Uterus (tissue), 4 donors: ENCODE data around the gene RSPH6A. TPM values are rescaled to one million over a fixed set of nuclear protein-coding genes. Genes with fewer than 3 reads are reported as not detected.

Experiments used
- DNase-seq, 2 donors: peaks; one replicate each; pipeline ENCODE4 v3.0.0-alpha.2; 2019 to 2020
- H3K27ac ChIP-seq, 2 donors: fragments of 200-600 bp; sonication (generic); 1 replicate in 1 of 2; 2 replicates in 1 of 2; pipeline ENCODE4 v1.5.1; 2016 to 2018
- H3K27me3 ChIP-seq, 2 donors: fragments of 200-600 bp; sonication (generic); one replicate each; pipeline ENCODE4 v1.5.1; 2018 to 2019; ENCODE audit warnings: control low read depth in 1 of 2
- H3K36me3 ChIP-seq, 2 donors: fragments of 200-600 bp; sonication (generic); one replicate each; pipeline ENCODE4 v1.5.1; 2019; ENCODE audit warnings: control low read depth in 1 of 2
- H3K4me1 ChIP-seq, 2 donors: fragments of 200-600 bp; sonication (generic); one replicate each; pipeline ENCODE4 v1.5.1; 2018 to 2019; ENCODE audit warnings: control low read depth in 1 of 2
- H3K4me3 ChIP-seq, 2 donors: fragments of 200-600 bp; sonication (generic); 1 replicate in 1 of 2; 2 replicates in 1 of 2; pipeline ENCODE4 v1.5.1; 2018 to 2019; ENCODE audit warnings: mild to moderate bottlenecking in 1 of 2
- H3K9me3 ChIP-seq, 2 donors: fragments of 200-600 bp; sonication (generic); one replicate each; pipeline ENCODE4 v1.5.1; 2019; ENCODE audit warnings: control low read depth in 1 of 2
- POLR2A ChIP-seq, 2 donors: fragments of 450-650 bp; IDR thresholded peaks; one replicate each; pipeline ENCODE4 v1.6.1; 2016; ENCODE audit warnings: antibody characterized with exemption in 2 of 2, mild to moderate bottlenecking in 1 of 2, moderate library complexity in 1 of 2
- intact Hi-C: fragments of 100-400 bp; cut with DNase I; formaldehyde crosslinking; loops from one replicate; pipeline ENCODE4 v1.15.1; 2023; ENCODE audit warnings: low total_unique reads
- total RNA-seq, 4 donors: library from RNA; depleted of rRNA in 3 of 4; stranded (reverse); fragments of >200 nt in 3 of 4; gene quantifications; one replicate each; pipeline versions ENCODE4 v1.1.0 to v1.2.4, GENCODE V29; 2014 to 2023
- TF ChIP-seq, protein P1 (sequence below), 4 experiments: fragments of 200-600 bp in 2 of 4; fragments of 450-650 bp in 2 of 4; sonication (generic) in 2 of 4; IDR thresholded peaks; one replicate each; pipeline ENCODE4 v1.5.1; 2016 to 2019; ENCODE audit warnings: antibody characterized with exemption in 4 of 4, mild to moderate bottlenecking in 2 of 4, moderate library complexity in 1 of 4
- donor health status: DM: yes; HTN: yes; CAD: no.

Gene RSPH6A
- total RNA-seq = under 1 TPM in 2 of 4 donors, not detected in 2; 0.14 to 0.40 TPM

GRCh38 chr19:45814851-45815480 lies at the start of gene RSPH6A:
RSPH6A (minus strand) TSS chr19:45815308; CDS start chr19:45815176, 132 bp downstream.
- H3K4me1 ChIP-seq = no peaks in the 10 kb centered on the region
- H3K36me3 ChIP-seq = no peaks in the 10 kb centered on the region
- DNase-seq = no peak
- no peaks in the 10 kb centered on the region for H3K27me3 ChIP-seq
- peak within 1 kb of the TSS; percentile 13 to 59 for H3K27ac ChIP-seq
- no peaks in the 10 kb centered on the region for H3K9me3 ChIP-seq
- TF ChIP-seq POLR2A (IDR thresholded peaks at IDR 0.05) = no peak
- TF ChIP-seq, protein P1, sequence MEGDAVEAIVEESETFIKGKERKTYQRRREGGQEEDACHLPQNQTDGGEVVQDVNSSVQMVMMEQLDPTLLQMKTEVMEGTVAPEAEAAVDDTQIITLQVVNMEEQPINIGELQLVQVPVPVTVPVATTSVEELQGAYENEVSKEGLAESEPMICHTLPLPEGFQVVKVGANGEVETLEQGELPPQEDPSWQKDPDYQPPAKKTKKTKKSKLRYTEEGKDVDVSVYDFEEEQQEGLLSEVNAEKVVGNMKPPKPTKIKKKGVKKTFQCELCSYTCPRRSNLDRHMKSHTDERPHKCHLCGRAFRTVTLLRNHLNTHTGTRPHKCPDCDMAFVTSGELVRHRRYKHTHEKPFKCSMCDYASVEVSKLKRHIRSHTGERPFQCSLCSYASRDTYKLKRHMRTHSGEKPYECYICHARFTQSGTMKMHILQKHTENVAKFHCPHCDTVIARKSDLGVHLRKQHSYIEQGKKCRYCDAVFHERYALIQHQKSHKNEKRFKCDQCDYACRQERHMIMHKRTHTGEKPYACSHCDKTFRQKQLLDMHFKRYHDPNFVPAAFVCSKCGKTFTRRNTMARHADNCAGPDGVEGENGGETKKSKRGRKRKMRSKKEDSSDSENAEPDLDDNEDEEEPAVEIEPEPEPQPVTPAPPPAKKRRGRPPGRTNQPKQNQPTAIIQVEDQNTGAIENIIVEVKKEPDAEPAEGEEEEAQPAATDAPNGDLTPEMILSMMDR (IDR thresholded peaks at IDR 0.05) = no peak
- intact Hi-C loops = no loop called here
- H3K4me3 ChIP-seq = peak within 1 kb of the TSS; percentile 25 to 34

- H3K27me3 ChIP-seq = peaks cover 7 to 9% of the 10 kb centered on the region in 2 donors
- no peaks in the 10 kb centered on the region for H3K36me3 ChIP-seq
- intact Hi-C loops = no loop called here
- H3K27ac ChIP-seq = no peak overlapping the region
- H3K4me3 ChIP-seq = peak overlapping the region in 1 of 2 donors; percentile 25
- H3K9me3 ChIP-seq = no peaks in the 10 kb centered on the region
- no peak for DNase-seq
- peaks cover 0 to 11% of the 10 kb centered on the region in 2 donors for H3K4me1 ChIP-seq
- TF ChIP-seq, protein P1 (IDR thresholded peaks at IDR 0.05) = no peak
- TF ChIP-seq POLR2A (IDR thresholded peaks at IDR 0.05) = no peak
These were observed 49.5 kb upstream of the RSPH6A start for GRCh38 chr19:45864629-45865082.

DNA sequence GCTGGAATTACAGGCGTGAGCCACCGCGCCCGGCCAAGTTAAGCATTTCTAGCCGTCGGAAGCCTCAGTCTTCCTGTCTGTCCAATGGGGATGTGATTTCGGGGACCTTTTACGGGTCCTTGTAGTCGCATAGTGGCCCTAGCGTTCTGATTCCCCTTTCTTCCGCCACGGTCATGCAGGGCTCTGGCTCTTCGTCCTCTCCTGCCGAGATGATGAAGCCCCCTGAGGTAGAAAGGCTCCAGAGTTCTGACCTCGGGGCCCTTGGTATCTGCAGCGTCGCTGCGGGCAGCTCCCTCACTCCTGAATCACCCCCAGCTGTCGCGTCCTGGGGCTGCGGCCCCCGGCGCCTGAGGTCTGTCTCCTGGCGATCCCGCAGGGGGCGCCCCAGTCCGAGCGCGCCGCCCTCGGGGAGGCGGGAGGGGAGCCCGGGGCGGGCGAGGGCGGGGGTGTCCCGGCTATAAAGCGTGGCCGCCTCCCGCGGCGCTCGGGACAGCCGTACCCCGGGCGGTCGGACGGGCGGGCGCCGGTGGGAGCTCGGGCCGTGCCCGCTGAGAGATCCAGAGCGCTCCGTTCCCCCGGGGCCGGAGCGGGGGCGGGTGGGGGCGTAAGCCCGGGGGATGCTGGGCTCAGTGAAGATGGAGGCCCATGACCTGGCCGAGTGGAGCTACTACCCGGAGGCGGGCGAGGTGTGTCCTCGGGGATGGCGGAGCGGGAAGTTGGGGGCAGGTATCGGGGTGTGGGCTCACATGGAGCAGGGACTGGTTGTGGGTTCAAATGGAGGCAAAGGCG lies 48.9 kb upstream of the RSPH6A start, which contains the start of gene FOXA3:
TSS of gene FOXA3 (plus strand) at position 487 of the 789 bp plus-strand sequence. CDS start at position 618, 131 bp downstream.
- Histone ChIP-seq H3K27ac (no peak within 1 kb of the TSS), H3K4me3 (peak within 1 kb of the TSS; percentile 29 to 99), H3K27me3 (peaks cover 7 to 9% of the 10 kb centered on the region in 2 donors), H3K4me1 (peaks cover 0 to 11% of the 10 kb centered on the region in 2 donors), H3K36me3 (no peaks in the 10 kb centered on the region), H3K9me3 (no peaks in the 10 kb centered on the region)
- DNase-seq = peak in 1 of 2 donors; percentile 28
- TF ChIP-seq, protein P1 (IDR thresholded peaks at IDR 0.05) = peak; percentile 34 to 62 (median 44)
- TF ChIP-seq POLR2A (IDR thresholded peaks at IDR 0.05) = no peak
- intact Hi-C loops = no loop called here

GRCh38 chr19:45863335-45863839 lies 48.3 kb upstream of the RSPH6A start:
- intact Hi-C loops = no loop called here
- Histone ChIP-seq H3K9me3 (no peaks in the 10 kb centered on the region), H3K4me3 (peak overlapping the region; percentile 29 to 99), H3K27ac (no peak overlapping the region), H3K27me3 (peaks cover 7 to 9% of the 10 kb centered on the region in 2 donors), H3K4me1 (peaks cover 0 to 11% of the 10 kb centered on the region in 2 donors), H3K36me3 (no peaks in the 10 kb centered on the region)
- peak in 1 of 2 donors; percentile 1 for TF ChIP-seq POLR2A (IDR thresholded peaks at IDR 0.05)
- TF ChIP-seq, protein P1 (IDR thresholded peaks at IDR 0.05) = no peak
- no peak for DNase-seq
